NT2/D1 (cell line): ENCODE data around the gene GRK5.

Experiments used
- SUZ12 ChIP-seq: IDR thresholded peaks from 2 replicates; pipeline ENCODE4 v1.6.1; 2011; ENCODE audit not compliant: insufficient read length, insufficient read depth; ENCODE audit errors: extremely low read depth
- YY1 ChIP-seq: IDR thresholded peaks from 2 replicates; pipeline ENCODE4 v1.6.1; 2011; ENCODE audit not compliant: insufficient read length, insufficient read depth
- ZNF274 ChIP-seq: IDR thresholded peaks from 2 replicates; pipeline ENCODE4 v1.6.1; 2011; ENCODE audit warnings: mild to moderate bottlenecking, low read depth, low read length

- TF ChIP-seq ZNF274 = no peak
- no peak for TF ChIP-seq YY1
- TF ChIP-seq SUZ12 = no peak
Measured at GRCh38 chr10:119340893-119341458, 133.6 kb downstream of the GRK5 start.
